Vagina (tissue), 2 donors: Measurements from ENCODE around the gene RTF1. TPM values are rescaled to one million over a fixed set of nuclear protein-coding genes. Genes with fewer than 3 reads are reported as not detected.

Experiments used
- DNase-seq, 2 donors: peaks; one replicate each; pipeline ENCODE4 v3.0.0-alpha.2; 2017; ENCODE audit errors: extremely low spot score in 2 of 2
- H3K27ac ChIP-seq: fragments of 200-600 bp; sonication (generic); one replicate; pipeline ENCODE4 v1.5.1; 2019
- H3K27me3 ChIP-seq: fragments of 200-600 bp; sonication (generic); one replicate; pipeline ENCODE4 v1.5.1; 2019
- H3K36me3 ChIP-seq, 2 donors: fragments of 200-600 bp; sonication (generic); one replicate each; pipeline ENCODE4 v1.5.1; 2017 to 2019
- H3K4me1 ChIP-seq: fragments of 200-600 bp; sonication (generic); one replicate; pipeline ENCODE4 v1.5.1; 2019
- H3K4me3 ChIP-seq, 2 donors: fragments of 200-600 bp; sonication (generic); 1 replicate in 1 of 2; 2 replicates in 1 of 2; pipeline ENCODE4 v1.5.1; 2016 to 2019
- H3K9me3 ChIP-seq: fragments of 200-600 bp; sonication (generic); one replicate; pipeline ENCODE4 v1.5.1; 2019
- POLR2A ChIP-seq, 2 donors: fragments of 450-650 bp; IDR thresholded peaks; one replicate each; pipeline ENCODE4 v1.6.1; 2017; ENCODE audit warnings: antibody characterized with exemption in 2 of 2, mild to moderate bottlenecking in 2 of 2, moderate library complexity in 2 of 2
- POLR2AphosphoS5 ChIP-seq, 2 donors: sonication (generic); formaldehyde crosslinking; IDR thresholded peaks; one replicate each; pipeline ENCODE4 v1.9.0; 2017; ENCODE audit warnings: antibody characterized with exemption in 2 of 2, mild to moderate bottlenecking in 2 of 2, low read depth in 1 of 2; ENCODE audit not compliant: insufficient read depth in 1 of 2
- intact Hi-C: fragments of 100-400 bp; cut with DNase I; formaldehyde crosslinking; loops from one replicate; pipeline ENCODE4 v1.15.1; 2023
- total RNA-seq: library from RNA; depleted of rRNA; stranded (reverse); fragments of >200 nt; gene quantifications from one replicate; pipeline ENCODE4 v1.2.3, GENCODE V29; 2016
- TF ChIP-seq, protein P1 (sequence below), 3 experiments: fragments of 450-650 bp in 2 of 3; fragments of 200-600 bp in 1 of 3; sonication (generic) in 1 of 3; IDR thresholded peaks; one replicate each; pipeline ENCODE4 v1.5.1; 2017 to 2019; ENCODE audit warnings: antibody characterized with exemption in 3 of 3, mild to moderate bottlenecking in 2 of 3, moderate library complexity in 2 of 3

RTF1 gene
- total RNA-seq, 1 donor from 2014 or later = 32.2 TPM

DNA sequence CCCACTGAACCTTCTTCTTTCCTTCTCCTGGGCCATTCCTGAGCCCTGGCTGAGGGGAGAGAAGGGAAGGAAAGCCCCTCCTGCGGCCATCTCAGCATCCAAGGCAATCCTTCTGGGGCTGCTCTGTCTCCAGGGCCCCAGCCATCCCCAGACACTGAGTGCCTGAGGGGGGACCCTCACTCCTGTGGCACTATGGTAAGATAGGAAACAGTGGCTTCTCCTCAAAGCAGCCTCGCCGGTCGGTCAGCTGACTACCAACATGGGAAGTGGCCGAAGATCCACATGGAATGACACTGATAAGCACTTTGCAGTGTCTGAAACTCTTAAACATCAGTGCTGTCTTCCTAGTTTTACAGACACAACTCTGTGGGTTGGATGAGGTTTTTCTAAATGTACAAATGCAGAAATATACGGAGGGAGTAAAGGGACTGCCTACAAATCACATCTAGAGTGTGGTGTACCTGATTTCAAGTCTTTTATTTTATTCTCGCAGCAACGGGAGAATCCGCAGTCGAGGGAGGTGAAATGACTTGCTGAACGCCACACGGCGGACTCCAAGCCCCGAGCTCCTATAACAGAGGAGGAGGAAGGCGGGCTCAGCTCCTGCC is 75.8 kb downstream of the RTF1 start:
- Histone ChIP-seq H3K4me1 (peaks cover 35% of the 10 kb centered on the region), H3K27me3 (no peaks in the 10 kb centered on the region), H3K27ac (peak overlapping the region; percentile 84), H3K9me3 (no peaks in the 10 kb centered on the region), H3K4me3 (peak overlapping the region; percentile 69 to 81), H3K36me3 (no peaks in the 10 kb centered on the region)
- TF ChIP-seq POLR2AphosphoS5 (IDR thresholded peaks at IDR 0.05; ENCODE audit: insufficient read depth in 1 of 2, low read depth in 1 of 2) (no peak), POLR2A (IDR thresholded peaks at IDR 0.05) (no peak)
- TF ChIP-seq, protein P1, sequence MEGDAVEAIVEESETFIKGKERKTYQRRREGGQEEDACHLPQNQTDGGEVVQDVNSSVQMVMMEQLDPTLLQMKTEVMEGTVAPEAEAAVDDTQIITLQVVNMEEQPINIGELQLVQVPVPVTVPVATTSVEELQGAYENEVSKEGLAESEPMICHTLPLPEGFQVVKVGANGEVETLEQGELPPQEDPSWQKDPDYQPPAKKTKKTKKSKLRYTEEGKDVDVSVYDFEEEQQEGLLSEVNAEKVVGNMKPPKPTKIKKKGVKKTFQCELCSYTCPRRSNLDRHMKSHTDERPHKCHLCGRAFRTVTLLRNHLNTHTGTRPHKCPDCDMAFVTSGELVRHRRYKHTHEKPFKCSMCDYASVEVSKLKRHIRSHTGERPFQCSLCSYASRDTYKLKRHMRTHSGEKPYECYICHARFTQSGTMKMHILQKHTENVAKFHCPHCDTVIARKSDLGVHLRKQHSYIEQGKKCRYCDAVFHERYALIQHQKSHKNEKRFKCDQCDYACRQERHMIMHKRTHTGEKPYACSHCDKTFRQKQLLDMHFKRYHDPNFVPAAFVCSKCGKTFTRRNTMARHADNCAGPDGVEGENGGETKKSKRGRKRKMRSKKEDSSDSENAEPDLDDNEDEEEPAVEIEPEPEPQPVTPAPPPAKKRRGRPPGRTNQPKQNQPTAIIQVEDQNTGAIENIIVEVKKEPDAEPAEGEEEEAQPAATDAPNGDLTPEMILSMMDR (IDR thresholded peaks at IDR 0.05) = no peak
- no peak for DNase-seq
- intact Hi-C loops = no loop called here

DNA sequence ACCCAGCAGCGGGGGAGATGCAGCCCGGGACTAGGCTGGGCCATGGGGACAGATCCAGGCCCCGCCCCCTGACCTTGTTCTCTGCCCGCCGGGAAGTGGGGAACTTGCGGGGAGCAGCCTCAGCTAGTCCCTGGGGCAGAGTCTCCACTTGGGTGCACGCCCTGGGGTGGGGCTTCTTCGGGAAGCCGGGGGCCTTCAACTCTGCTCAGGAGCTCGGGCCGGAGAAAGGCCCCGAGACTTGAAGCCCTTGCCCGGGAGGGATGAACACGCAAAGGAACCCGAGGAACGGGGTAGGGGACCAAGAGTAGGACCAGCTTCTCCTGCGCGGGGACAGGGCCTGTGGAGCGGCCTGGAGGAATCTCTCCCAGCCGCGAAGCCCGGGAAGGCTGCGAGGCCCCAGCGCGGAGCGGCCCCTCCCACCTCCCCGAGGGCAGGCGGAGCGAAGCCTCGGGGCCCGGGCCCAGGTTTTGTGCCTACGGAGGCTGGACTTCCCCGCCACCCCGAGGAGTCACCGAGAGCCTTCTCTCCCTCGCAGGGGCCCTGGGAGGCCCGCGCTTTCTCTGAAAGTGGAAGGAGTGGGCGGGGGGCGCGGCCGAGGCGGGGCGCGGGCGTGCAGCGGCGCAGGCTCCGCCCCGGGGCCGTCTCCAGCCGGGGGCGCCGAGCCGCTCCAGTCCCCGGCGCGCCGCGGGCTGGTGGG is 76.5 kb downstream of the RTF1 start, which contains the start of gene ITPKA:
Gene ITPKA, plus strand, starts transcription at position 670 of the 697 bp plus-strand sequence. CDS start 54 bp downstream, outside the sequence.
- H3K9me3 ChIP-seq = no peaks in the 10 kb centered on the region
- peak within 1 kb of the TSS; percentile 84 for H3K27ac ChIP-seq
- TF ChIP-seq, protein P1 (IDR thresholded peaks at IDR 0.05) = no peak
- peak in 1 of 2 donors; percentile 34 for TF ChIP-seq POLR2A (IDR thresholded peaks at IDR 0.05)
- TF ChIP-seq POLR2AphosphoS5 (IDR thresholded peaks at IDR 0.05; ENCODE audit: insufficient read depth in 1 of 2, low read depth in 1 of 2) = peak in 1 of 2 donors; percentile 71
- intact Hi-C loops = no loop called here
- peak within 1 kb of the TSS; percentile 69 to 81 for H3K4me3 ChIP-seq
- H3K27me3 ChIP-seq = no peaks in the 10 kb centered on the region
- no peak for DNase-seq
- H3K4me1 ChIP-seq = peaks cover 35% of the 10 kb centered on the region
- H3K36me3 ChIP-seq = no peaks in the 10 kb centered on the region

DNA sequence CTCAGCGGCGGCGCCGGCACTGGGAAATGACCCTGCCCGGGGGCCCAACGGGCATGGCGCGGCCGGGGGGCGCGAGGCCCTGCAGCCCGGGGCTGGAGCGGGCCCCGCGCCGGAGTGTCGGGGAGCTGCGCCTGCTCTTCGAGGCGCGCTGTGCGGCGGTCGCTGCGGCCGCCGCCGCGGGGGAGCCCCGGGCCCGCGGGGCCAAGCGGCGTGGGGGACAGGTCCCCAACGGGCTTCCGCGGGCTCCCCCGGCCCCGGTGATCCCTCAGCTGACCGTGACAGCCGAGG is 77.0 kb downstream of the RTF1 start:
- TF ChIP-seq POLR2A (IDR thresholded peaks at IDR 0.05) (no peak), POLR2AphosphoS5 (IDR thresholded peaks at IDR 0.05; ENCODE audit: insufficient read depth in 1 of 2, low read depth in 1 of 2) (no peak)
- TF ChIP-seq, protein P1 (IDR thresholded peaks at IDR 0.05) = no peak
- Histone ChIP-seq H3K9me3 (no peaks in the 10 kb centered on the region), H3K27ac (no peak overlapping the region), H3K36me3 (no peaks in the 10 kb centered on the region), H3K27me3 (no peaks in the 10 kb centered on the region), H3K4me3 (peak overlapping the region; percentile 69 to 81), H3K4me1 (peaks cover 35% of the 10 kb centered on the region)
- intact Hi-C loops = no loop called here
- DNase-seq = no peak

DNA sequence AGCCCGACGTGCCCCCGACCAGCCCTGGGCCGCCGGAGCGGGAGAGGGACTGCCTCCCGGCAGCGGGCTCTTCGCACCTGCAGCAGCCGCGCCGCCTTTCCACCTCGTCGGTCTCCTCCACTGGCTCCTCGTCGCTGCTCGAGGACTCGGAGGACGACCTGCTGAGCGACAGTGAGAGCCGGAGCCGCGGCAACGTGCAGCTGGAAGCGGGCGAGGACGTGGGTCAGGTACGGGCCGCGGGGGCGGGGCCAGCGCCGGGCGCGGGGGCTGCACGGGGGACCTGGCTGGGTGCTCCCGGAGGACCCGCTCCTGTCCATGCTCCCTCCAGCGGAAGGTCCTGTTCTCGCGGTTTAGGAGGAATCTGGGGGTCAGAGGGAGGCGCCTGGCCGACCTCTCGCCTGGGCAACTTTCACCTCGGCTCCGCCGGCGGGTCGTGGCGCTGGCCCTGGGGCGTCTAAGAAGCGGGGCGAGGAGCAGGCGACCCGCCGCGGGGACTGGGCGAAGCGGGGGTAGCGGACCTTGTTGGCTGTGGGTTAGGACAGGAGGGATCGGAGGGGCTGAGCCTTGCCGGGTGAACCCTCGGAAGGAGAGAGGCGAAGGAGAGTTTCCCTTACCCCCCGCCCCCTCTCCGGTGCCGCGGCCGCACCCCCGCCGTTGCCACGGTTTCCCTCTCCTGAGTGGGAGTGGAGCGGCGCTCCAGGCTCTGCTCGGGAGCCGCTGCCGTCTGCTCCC is 77.5 kb downstream of the RTF1 start:
- Histone ChIP-seq H3K9me3 (no peaks in the 10 kb centered on the region), H3K36me3 (no peaks in the 10 kb centered on the region), H3K27ac (no peak overlapping the region), H3K4me3 (peak overlapping the region; percentile 69 to 81), H3K4me1 (peaks cover 35% of the 10 kb centered on the region), H3K27me3 (no peaks in the 10 kb centered on the region)
- TF ChIP-seq, protein P1 (IDR thresholded peaks at IDR 0.05) = no peak
- no peak for TF ChIP-seq POLR2A (IDR thresholded peaks at IDR 0.05)
- TF ChIP-seq POLR2AphosphoS5 (IDR thresholded peaks at IDR 0.05; ENCODE audit: insufficient read depth in 1 of 2, low read depth in 1 of 2) = no peak
- intact Hi-C loops = no loop called here
- DNase-seq = no peak
